ENCODE data around the gene C1RL.
A peak's percentile ranks its signal among the peaks of the same experiment; 100 is the strongest.

The C1RL gene

DNA sequence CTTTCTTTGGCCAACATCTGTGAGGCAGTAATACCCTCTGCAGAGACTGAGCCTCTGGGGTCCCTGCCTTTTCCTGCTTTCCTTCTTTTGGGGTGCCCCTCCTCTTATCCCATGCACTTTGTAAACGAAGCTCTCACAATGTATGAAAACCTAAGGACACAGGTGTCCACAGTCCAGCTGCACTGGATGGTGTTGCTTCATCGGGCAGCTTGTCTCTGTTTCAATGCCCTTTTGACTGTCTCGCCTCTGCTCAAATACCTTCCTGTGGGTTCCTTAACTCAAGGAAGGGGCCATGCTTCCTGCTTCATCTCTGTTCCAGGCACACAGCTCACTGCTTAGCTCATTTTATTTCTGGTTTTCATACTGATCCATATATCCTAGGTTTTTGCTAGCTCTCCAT lies 6.4 kb downstream of the C1RL start:
- no peak overlapping the region for H3K4me3 ChIP-seq (ENCODE audit: low read depth, low read length)
- H3K27me3 ChIP-seq (ENCODE audit: insufficient read depth, low read length), result no peaks in the 10 kb centered on the region
- peaks cover 34% of the 10 kb centered on the region for H3K36me3 ChIP-seq (ENCODE audit: insufficient read depth, low read length)
- H3K27ac ChIP-seq (ENCODE audit: low read depth, low read length), result no peak overlapping the region
- peaks cover 29% of the 10 kb centered on the region for H3K79me2 ChIP-seq (ENCODE audit: control insufficient read depth, insufficient read depth, low read length, unreplicated experiment)
- peaks cover 13% of the 10 kb centered on the region for H3K4me1 ChIP-seq (ENCODE audit: control insufficient read depth, insufficient read depth, low read length, unreplicated experiment)
- no peak overlapping the region for H2AFZ ChIP-seq (ENCODE audit: low read length, unreplicated experiment)

DNA sequence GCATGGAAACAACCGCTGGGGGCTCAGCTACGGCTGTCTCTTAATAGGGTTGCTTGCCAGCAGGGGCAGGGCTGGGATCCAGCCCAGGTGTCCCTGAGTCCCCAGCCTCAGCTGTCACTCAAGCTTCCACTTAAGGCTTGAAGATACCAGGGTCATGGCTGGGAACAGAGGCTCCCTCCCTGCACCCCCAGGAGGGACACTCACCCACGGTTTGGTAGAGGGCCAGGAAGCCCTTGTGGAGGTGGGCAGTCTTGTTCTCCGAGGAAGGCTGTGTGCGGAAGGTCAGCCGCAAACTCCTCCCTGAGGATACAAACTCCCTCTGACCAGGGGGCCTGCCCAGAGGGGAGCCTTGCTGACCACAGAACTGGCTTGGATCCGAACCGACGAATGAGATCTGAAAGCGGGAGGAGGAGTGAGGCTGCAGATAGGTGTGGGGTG lies 7.3 kb downstream of the C1RL start:
- H3K36me3 ChIP-seq (ENCODE audit: insufficient read depth, low read length), result peaks cover 34% of the 10 kb centered on the region
- H3K27me3 ChIP-seq (ENCODE audit: insufficient read depth, low read length), result no peaks in the 10 kb centered on the region
- peak overlapping the region; percentile 44; the same call in 1 of the 2 replicates for H3K4me3 ChIP-seq (ENCODE audit: low read depth, low read length)
- H3K4me1 ChIP-seq (ENCODE audit: control insufficient read depth, insufficient read depth, low read length, unreplicated experiment), result peaks cover 13% of the 10 kb centered on the region
- peaks cover 23% of the 10 kb centered on the region for H3K79me2 ChIP-seq (ENCODE audit: control insufficient read depth, insufficient read depth, low read length, unreplicated experiment)
- no peak overlapping the region for H2AFZ ChIP-seq (ENCODE audit: low read length, unreplicated experiment)
- peak overlapping the region; percentile 50 for H3K27ac ChIP-seq (ENCODE audit: low read depth, low read length)

DNA sequence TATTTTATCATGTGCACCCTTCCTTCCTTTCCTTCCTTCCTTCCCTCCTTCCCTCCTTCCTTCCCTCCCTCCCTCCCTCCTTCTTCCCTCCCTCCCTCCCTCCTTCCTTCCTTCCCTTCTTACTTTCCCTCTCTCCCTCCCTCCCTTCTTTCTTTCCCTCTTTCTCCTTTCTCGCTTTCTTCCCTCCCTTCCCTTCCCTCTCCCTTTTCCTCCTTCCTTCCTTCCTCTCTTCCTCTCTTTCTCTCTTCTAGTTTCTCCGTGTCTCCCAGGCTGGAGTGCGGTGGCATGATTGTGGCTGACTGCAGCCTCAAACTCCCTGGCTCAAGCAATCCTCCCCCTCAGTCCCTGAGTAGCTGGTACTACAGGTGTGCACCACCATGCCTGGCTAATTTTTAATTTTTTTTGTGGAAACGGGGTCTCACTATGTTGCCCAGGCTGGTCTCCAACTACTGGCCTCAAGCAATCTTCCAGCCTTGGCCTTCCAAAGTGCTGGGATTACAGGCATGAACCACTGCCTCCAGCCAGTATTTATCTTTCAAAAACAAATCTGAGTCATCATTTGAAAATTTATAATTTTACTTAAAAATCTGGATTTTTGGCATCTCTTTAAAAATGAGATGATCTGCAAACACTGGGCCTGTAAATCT lies 7.8 kb downstream of the C1RL start:
- Histone ChIP-seq H3K36me3 (ENCODE audit: insufficient read depth, low read length) (peaks cover 30% of the 10 kb centered on the region), H3K4me1 (ENCODE audit: control insufficient read depth, insufficient read depth, low read length, unreplicated experiment) (peaks cover 13% of the 10 kb centered on the region), H3K4me3 (ENCODE audit: low read depth, low read length) (peak overlapping the region; percentile 44; the same call in 1 of the 2 replicates), H3K27me3 (ENCODE audit: insufficient read depth, low read length) (no peaks in the 10 kb centered on the region), H2AFZ (ENCODE audit: low read length, unreplicated experiment) (no peak overlapping the region), H3K79me2 (ENCODE audit: control insufficient read depth, insufficient read depth, low read length, unreplicated experiment) (peaks cover 18% of the 10 kb centered on the region), H3K27ac (ENCODE audit: low read depth, low read length) (peak overlapping the region; percentile 50)

DNA sequence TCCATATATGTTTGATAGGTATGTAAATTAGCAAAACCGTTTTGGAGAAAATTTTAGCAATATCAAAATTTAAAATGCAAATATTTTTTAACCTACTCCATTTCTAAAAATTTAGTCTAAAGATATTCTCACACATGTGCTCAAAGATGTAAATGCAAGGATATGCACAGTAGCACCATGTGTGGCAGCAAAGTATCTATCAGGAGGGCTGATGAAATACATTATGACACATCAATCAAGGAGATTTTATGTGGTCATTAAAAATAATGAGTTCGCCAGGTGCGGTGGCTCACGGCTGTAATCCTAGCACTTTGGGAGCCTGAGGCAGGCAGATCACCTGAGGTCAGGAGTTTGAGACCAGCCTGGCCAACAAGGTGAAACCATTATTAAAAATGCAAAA lies 8.8 kb downstream of the C1RL start:
- Histone ChIP-seq H2AFZ (ENCODE audit: low read length, unreplicated experiment) (no peak overlapping the region), H3K36me3 (ENCODE audit: insufficient read depth, low read length) (peaks cover 22% of the 10 kb centered on the region), H3K27me3 (ENCODE audit: insufficient read depth, low read length) (no peaks in the 10 kb centered on the region), H3K4me1 (ENCODE audit: control insufficient read depth, insufficient read depth, low read length, unreplicated experiment) (peaks cover 13% of the 10 kb centered on the region), H3K79me2 (ENCODE audit: control insufficient read depth, insufficient read depth, low read length, unreplicated experiment) (peaks cover 9% of the 10 kb centered on the region), H3K27ac (ENCODE audit: low read depth, low read length) (no peak overlapping the region), H3K4me3 (ENCODE audit: low read depth, low read length) (no peak overlapping the region)

DNA sequence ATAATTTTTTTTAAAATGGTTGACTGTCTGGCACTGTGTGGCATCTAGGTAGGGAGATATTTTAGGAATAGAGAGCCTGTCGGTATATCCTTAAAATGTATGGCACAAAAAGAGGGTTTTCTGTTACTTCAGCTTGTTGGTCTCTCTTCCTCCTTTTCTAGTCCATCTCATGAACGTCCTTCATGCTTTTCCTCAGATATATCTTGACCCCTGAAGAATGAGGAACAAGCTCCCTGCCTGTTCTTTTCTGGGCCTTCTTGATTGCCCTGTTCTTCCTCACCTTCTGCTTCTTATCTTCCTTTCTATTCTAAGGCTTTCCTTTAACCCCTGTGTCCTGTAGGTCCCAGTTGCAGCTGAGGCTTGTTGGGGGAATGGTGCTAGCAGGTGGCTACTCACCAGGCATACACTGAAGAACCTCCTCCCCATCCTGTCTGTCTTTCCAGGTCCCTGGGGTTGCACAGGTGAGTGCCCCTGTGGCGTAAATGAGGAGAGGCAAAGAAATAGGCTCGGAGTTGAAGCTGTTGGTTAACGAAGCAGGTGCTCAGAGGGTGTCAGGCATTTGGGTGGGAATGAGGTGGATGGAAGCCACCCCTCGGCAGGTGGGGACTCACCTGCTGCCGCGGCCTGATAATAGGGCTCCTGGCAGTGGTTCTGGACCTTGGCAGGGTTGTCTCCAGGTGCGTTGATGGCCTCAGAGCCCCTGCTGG lies 9.6 kb downstream of the C1RL start:
- H3K4me1 ChIP-seq (ENCODE audit: control insufficient read depth, insufficient read depth, low read length, unreplicated experiment), result peaks cover 16% of the 10 kb centered on the region
- H3K79me2 ChIP-seq (ENCODE audit: control insufficient read depth, insufficient read depth, low read length, unreplicated experiment), result peaks cover 4% of the 10 kb centered on the region
- H2AFZ ChIP-seq (ENCODE audit: low read length, unreplicated experiment), result no peak overlapping the region
- H3K36me3 ChIP-seq (ENCODE audit: insufficient read depth, low read length), result peaks cover 22% of the 10 kb centered on the region
- no peak overlapping the region for H3K27ac ChIP-seq (ENCODE audit: low read depth, low read length)
- no peak overlapping the region for H3K4me3 ChIP-seq (ENCODE audit: low read depth, low read length)
- no peaks in the 10 kb centered on the region for H3K27me3 ChIP-seq (ENCODE audit: insufficient read depth, low read length)

DNA sequence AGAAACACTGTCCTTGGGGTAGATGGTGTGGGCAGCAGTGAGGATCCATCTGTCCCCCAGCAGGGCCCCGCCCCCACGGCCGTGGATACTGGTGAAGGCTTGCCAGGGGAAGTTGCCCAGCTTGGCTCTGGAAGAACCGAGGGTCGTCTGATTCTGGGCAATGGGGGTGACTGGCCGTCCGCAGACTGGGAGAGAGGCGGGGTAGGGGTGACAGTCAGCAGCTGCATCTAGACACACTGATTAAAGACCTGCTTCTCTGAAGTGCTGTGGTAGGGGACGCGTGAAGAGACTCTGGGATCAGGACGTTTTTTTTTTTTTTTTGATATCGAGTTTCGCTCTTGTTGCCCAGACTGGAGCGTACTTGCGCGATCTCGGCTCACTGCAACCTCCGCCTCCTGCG lies 12.0 kb downstream of the C1RL start:
- Histone ChIP-seq H2AFZ (ENCODE audit: low read length, unreplicated experiment) (no peak overlapping the region), H3K27me3 (ENCODE audit: insufficient read depth, low read length) (no peaks in the 10 kb centered on the region), H3K27ac (ENCODE audit: low read depth, low read length) (no peak overlapping the region), H3K79me2 (ENCODE audit: control insufficient read depth, insufficient read depth, low read length, unreplicated experiment) (no peaks in the 10 kb centered on the region), H3K36me3 (ENCODE audit: insufficient read depth, low read length) (peaks cover 13% of the 10 kb centered on the region), H3K4me3 (ENCODE audit: low read depth, low read length) (no peak overlapping the region), H3K4me1 (ENCODE audit: control insufficient read depth, insufficient read depth, low read length, unreplicated experiment) (peaks cover 24% of the 10 kb centered on the region)

DNA sequence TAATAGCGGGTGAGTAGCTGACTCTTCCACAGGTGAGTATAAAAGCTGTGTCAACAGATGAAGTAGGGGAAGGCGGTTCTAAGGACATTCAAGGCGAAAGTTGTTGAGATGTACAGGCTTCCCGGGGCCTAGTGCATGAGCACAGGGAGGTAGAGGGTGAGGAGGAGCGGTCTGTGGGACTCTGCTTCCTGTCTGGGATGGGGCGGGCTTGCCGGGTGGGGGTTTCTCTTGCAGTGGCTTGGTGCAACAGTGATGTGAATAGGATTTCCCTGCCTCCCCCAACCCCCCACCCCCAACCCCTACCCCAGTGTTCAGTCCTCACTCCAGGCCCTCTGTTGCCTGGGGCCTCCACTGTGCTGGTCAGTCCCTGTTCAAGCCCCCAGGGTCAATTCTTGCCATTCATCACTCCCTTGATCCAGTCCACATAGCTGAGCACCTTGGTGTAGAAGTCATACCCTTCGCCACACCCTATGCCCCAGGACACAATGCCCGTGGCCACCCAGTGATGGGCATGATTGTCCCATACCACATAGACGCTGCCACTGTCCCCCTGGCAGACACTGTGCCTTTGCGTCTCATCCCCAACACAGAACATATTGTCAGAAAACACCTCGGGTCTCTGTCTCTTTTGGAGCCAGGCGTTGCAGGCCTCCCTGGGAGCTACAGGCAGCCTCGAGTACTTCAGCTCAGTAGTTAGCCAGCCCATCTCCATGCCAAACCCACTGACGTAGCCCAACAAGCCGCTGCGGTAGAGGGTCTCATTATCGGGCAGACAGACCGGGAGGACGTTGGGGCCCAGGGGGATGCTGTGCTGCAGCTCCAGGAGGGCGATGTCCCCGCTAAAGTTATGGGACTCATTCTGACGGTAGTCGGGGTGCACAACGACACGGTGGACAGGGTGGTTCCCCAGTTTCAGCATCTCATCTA lies 12.7 kb downstream of the C1RL start:
- no peak overlapping the region for H3K4me3 ChIP-seq (ENCODE audit: low read depth, low read length)
- H3K4me1 ChIP-seq (ENCODE audit: control insufficient read depth, insufficient read depth, low read length, unreplicated experiment), result peaks cover 24% of the 10 kb centered on the region
- no peaks in the 10 kb centered on the region for H3K27me3 ChIP-seq (ENCODE audit: insufficient read depth, low read length)
- H3K27ac ChIP-seq (ENCODE audit: low read depth, low read length), result no peak overlapping the region
- H3K79me2 ChIP-seq (ENCODE audit: control insufficient read depth, insufficient read depth, low read length, unreplicated experiment), result no peaks in the 10 kb centered on the region
- peaks cover 13% of the 10 kb centered on the region for H3K36me3 ChIP-seq (ENCODE audit: insufficient read depth, low read length)
- H2AFZ ChIP-seq (ENCODE audit: low read length, unreplicated experiment), result no peak overlapping the region

DNA sequence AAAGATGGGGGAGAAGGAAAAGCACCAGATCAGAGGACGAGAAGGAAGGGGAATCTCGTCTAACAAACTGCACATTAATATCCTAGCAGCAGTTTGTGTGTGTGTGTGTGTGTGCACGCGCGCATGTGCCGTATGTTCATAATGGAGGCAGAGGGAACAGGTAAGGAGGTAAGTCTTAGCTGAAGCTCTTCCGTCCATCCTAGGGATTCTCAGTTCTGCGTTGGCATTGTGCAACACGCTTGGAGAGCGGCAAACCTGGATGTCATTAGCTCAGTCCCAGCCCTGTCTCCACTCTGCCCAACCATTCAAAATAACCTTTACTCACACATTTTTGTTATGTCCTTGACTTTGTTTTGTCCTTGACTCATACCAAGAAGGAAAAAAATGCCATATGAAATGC lies 15.1 kb downstream of the C1RL start:
- H3K27me3 ChIP-seq (ENCODE audit: insufficient read depth, low read length), result no peaks in the 10 kb centered on the region
- H3K79me2 ChIP-seq (ENCODE audit: control insufficient read depth, insufficient read depth, low read length, unreplicated experiment), result no peaks in the 10 kb centered on the region
- H3K36me3 ChIP-seq (ENCODE audit: insufficient read depth, low read length), result peaks cover 5% of the 10 kb centered on the region; the same call in 1 of the 2 replicates
- H3K27ac ChIP-seq (ENCODE audit: low read depth, low read length), result no peak overlapping the region; the same call in 1 of the 2 replicates
- no peak overlapping the region for H2AFZ ChIP-seq (ENCODE audit: low read length, unreplicated experiment)
- peaks cover 33% of the 10 kb centered on the region for H3K4me1 ChIP-seq (ENCODE audit: control insufficient read depth, insufficient read depth, low read length, unreplicated experiment)
- no peak overlapping the region for H3K4me3 ChIP-seq (ENCODE audit: low read depth, low read length)

DNA sequence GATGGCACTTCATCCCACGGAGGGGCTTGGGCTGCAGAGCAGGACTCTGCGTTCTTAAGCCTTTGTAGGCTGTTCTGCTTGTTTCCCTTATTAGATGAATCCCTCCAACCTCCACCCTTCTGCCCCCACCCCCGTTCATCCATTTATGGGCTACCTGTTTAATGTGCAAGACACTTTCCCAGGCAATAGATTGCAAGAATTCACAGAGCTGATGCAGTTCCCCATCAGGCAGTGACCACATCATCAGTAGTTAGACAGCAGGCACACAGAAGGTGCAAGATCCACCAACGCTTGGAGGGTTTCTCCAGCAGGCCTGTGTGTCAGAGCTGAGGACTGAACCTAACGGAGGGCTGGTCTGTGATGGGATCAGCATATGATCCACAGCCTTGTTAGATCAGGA lies 15.5 kb downstream of the C1RL start:
- H2AFZ ChIP-seq (ENCODE audit: low read length, unreplicated experiment), result no peak overlapping the region
- H3K36me3 ChIP-seq (ENCODE audit: insufficient read depth, low read length), result peaks cover 3% of the 10 kb centered on the region; the same call in 1 of the 2 replicates
- no peak overlapping the region for H3K4me3 ChIP-seq (ENCODE audit: low read depth, low read length)
- H3K79me2 ChIP-seq (ENCODE audit: control insufficient read depth, insufficient read depth, low read length, unreplicated experiment), result no peaks in the 10 kb centered on the region
- peaks cover 33% of the 10 kb centered on the region for H3K4me1 ChIP-seq (ENCODE audit: control insufficient read depth, insufficient read depth, low read length, unreplicated experiment)
- no peak overlapping the region for H3K27ac ChIP-seq (ENCODE audit: low read depth, low read length)
- H3K27me3 ChIP-seq (ENCODE audit: insufficient read depth, low read length), result no peaks in the 10 kb centered on the region

DNA sequence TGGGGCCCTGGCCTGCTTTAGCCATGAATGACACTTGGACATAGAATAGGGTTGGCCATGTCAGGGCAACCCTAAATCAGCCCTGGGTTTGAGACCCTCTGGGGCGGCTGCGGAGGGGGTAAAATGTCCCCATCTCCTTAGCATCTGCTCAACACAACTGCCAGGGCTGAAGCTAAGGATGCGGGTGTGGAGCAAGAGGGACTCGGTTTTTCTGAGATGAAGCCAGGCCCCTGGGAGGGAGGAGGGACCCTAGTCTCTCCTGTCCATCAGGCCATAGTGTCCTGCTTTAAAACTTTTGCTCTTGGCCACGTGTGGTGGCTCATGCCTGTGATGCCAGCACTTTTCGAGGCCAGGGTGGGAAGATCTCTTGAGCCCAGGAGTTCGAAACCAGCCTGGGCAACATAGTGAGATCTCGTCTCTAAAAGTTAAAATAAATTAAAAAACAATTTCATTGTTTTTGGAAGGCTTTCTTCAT lies 16.0 kb downstream of the C1RL start:
- peak overlapping the region; percentile 35 for H2AFZ ChIP-seq (ENCODE audit: low read length, unreplicated experiment)
- H3K4me1 ChIP-seq (ENCODE audit: control insufficient read depth, insufficient read depth, low read length, unreplicated experiment), result peaks cover 33% of the 10 kb centered on the region
- H3K27me3 ChIP-seq (ENCODE audit: insufficient read depth, low read length), result no peaks in the 10 kb centered on the region

More for the DNA sequence above, 16.0 kb downstream of the C1RL start:
- no peaks in the 10 kb centered on the region; the same call in 1 of the 2 replicates for H3K36me3 ChIP-seq (ENCODE audit: insufficient read depth, low read length)
- 0 out of 2 replicates have a peak overlapping the region, but pooled peaks have one; percentile 8 for H3K27ac ChIP-seq (ENCODE audit: low read depth, low read length)
- no peak overlapping the region for H3K4me3 ChIP-seq (ENCODE audit: low read depth, low read length)
- no peaks in the 10 kb centered on the region for H3K79me2 ChIP-seq (ENCODE audit: control insufficient read depth, insufficient read depth, low read length, unreplicated experiment)
